ENCODE data around the gene ARSA. TPM values are rescaled to one million over a fixed set of nuclear protein-coding genes. Genes with fewer than 3 reads are reported as not detected.
A peak's percentile ranks its signal among the peaks of the same experiment; 100 is the strongest.

Gene ARSA
- total and polyA plus RNA-seq, 2 of the 13 experiments (the other 11 are each of a cell fraction or from before 2014, with no cell fraction given), result 9.0 to 11.5 TPM

GRCh38 chr22:50599816-50600455 lies 28.0 kb downstream of the ARSA start (continued):
- peak; percentile 93; the same call in 1 of the 2 replicates for TF ChIP-seq ZXDC (CRISPR knock-in tag; IDR thresholded peaks at IDR 0.05)
- peak; percentile 65; the same call in 1 of the 2 replicates for TF ChIP-seq ZSCAN22 (CRISPR knock-in tag; IDR thresholded peaks at IDR 0.05)
- peak; percentile 69; the same call in 1 of the 2 replicates for TF ChIP-seq ZNF609 (CRISPR knock-in tag; IDR thresholded peaks at IDR 0.05; ENCODE audit: borderline replicate concordance)
- peak; percentile 98; the same call in 1 of the 2 replicates for TF ChIP-seq ZNF782 (CRISPR knock-in tag; IDR thresholded peaks at IDR 0.05; ENCODE audit: borderline replicate concordance)
- TF ChIP-seq TBL1XR1 (IDR thresholded peaks at IDR 0.05; ENCODE audit: borderline replicate concordance, low read length, partially characterized antibody), result no peak
- peak; percentile 90; the same call in 1 of the 2 replicates for TF ChIP-seq ZNF280B (CRISPR knock-in tag; IDR thresholded peaks at IDR 0.05; ENCODE audit: borderline replicate concordance)
- peak; percentile 79 for TF ChIP-seq GFI1 (CRISPR knock-in tag; IDR thresholded peaks at IDR 0.05; ENCODE audit: borderline replicate concordance)
- TF ChIP-seq ZNF770 (CRISPR knock-in tag; IDR thresholded peaks at IDR 0.05), result peak; percentile 55; the same call in 1 of the 2 replicates
- peak; percentile 88 for TF ChIP-seq ZNF761 (CRISPR knock-in tag; conservative IDR thresholded peaks at IDR 0.05)
- peak; percentile 99 for TF ChIP-seq ZNF780A (CRISPR knock-in tag; IDR thresholded peaks at IDR 0.05)
- peak; percentile 89 for TF ChIP-seq KMT2A (CRISPR knock-in tag; IDR thresholded peaks at IDR 0.05)
- TF ChIP-seq MXD1 (CRISPR knock-in tag; IDR thresholded peaks at IDR 0.05), result peak; percentile 99
- TF ChIP-seq HIVEP1 (CRISPR knock-in tag; IDR thresholded peaks at IDR 0.05), result peak; percentile 72; the same call in 1 of the 2 replicates

Data from HepG2 (cell line).